Ishikawa (cell line): ENCODE measurements around the gene ZFP1.

Experiments used
- CEBPB ChIP-seq: IDR thresholded peaks from 2 replicates; pipeline ENCODE4 v1.6.1; 2012
- CREB1 ChIP-seq: IDR thresholded peaks from 2 replicates; pipeline ENCODE4 v1.6.1; 2012; ENCODE audit warnings: low read depth
- EGR1 ChIP-seq: IDR thresholded peaks from 2 replicates; pipeline ENCODE4 v1.6.1; 2012
- EP300 ChIP-seq: IDR thresholded peaks from 2 replicates; pipeline ENCODE4 v1.6.1; 2012; ENCODE audit warnings: borderline replicate concordance
- FOXM1 ChIP-seq: IDR thresholded peaks from 2 replicates; pipeline ENCODE4 v1.6.1; 2012; ENCODE audit warnings: low read depth, borderline replicate concordance
- MAX ChIP-seq: IDR thresholded peaks from 2 replicates; pipeline ENCODE4 v1.6.1; 2012
- NFIC ChIP-seq: IDR thresholded peaks from 2 replicates; pipeline ENCODE4 v1.6.1; 2012
- RAD21 ChIP-seq: IDR thresholded peaks from 2 replicates; pipeline ENCODE4 v1.6.1; 2012; ENCODE audit warnings: low read depth
- REST ChIP-seq: IDR thresholded peaks from 2 replicates; pipeline ENCODE4 v1.6.1; 2012; ENCODE audit warnings: low read depth, mild to moderate bottlenecking
- TAF1 ChIP-seq: IDR thresholded peaks from 2 replicates; pipeline ENCODE4 v1.6.1; 2012; ENCODE audit warnings: low read depth, mild to moderate bottlenecking
- TCF12 ChIP-seq: IDR thresholded peaks from 2 replicates; pipeline ENCODE4 v1.6.1; 2012; ENCODE audit warnings: low read depth
- TEAD4 ChIP-seq: IDR thresholded peaks from 2 replicates; pipeline ENCODE4 v1.6.1; 2012
- USF1 ChIP-seq: IDR thresholded peaks from 2 replicates; pipeline ENCODE4 v1.6.1; 2012
- YY1 ChIP-seq: IDR thresholded peaks from 2 replicates; pipeline ENCODE4 v1.6.1; 2012; ENCODE audit warnings: low read depth
- ZBTB7A ChIP-seq: IDR thresholded peaks from 2 replicates; pipeline ENCODE4 v1.6.1; 2012; ENCODE audit warnings: low read depth

The ZFP1 gene

GRCh38 chr16:75181630-75182029 is 33.3 kb downstream of the ZFP1 start:
- TF ChIP-seq EP300 (no peak), RAD21 (no peak), TEAD4 (no peak), TCF12 (no peak), NFIC (no peak), TAF1 (no peak), CEBPB (no peak)

GRCh38 chr16:75188832-75189477 is 40.6 kb downstream of the ZFP1 start:
- no peak for TF ChIP-seq YY1
- no peak for TF ChIP-seq CEBPB
- no peak for TF ChIP-seq TEAD4

- TF ChIP-seq EP300 (no peak), MAX (no peak), FOXM1 (no peak)
Observed at GRCh38 chr16:75189638-75190245, 41.4 kb downstream of the ZFP1 start.

- TF ChIP-seq TAF1 (no peak), ZBTB7A (no peak), FOXM1 (no peak), EP300 (no peak), CREB1 (no peak), RAD21 (no peak)
Observed at GRCh38 chr16:75192606-75193264, 44.4 kb downstream of the ZFP1 start.

- no peak for TF ChIP-seq USF1
- TF ChIP-seq REST = no peak
- TF ChIP-seq TAF1 = no peak
- TF ChIP-seq TCF12 = no peak
- no peak for TF ChIP-seq NFIC
- no peak for TF ChIP-seq EGR1
- TF ChIP-seq EP300 = no peak
- TF ChIP-seq ZBTB7A = no peak
- TF ChIP-seq TEAD4 = no peak
- TF ChIP-seq CEBPB = no peak
- no peak for TF ChIP-seq FOXM1
- no peak for TF ChIP-seq RAD21
- no peak for TF ChIP-seq CREB1
- TF ChIP-seq MAX = no peak
- TF ChIP-seq YY1 = no peak
Observed at GRCh38 chr16:75193265-75193650, 44.9 kb downstream of the ZFP1 start.

- no peak for TF ChIP-seq MAX
- no peak for TF ChIP-seq FOXM1
- TF ChIP-seq TCF12 = no peak
- no peak for TF ChIP-seq TEAD4
- no peak for TF ChIP-seq USF1
- no peak for TF ChIP-seq EP300
- TF ChIP-seq REST = no peak
- no peak for TF ChIP-seq CREB1
- no peak for TF ChIP-seq ZBTB7A
- TF ChIP-seq NFIC = no peak
- TF ChIP-seq EGR1 = no peak
- TF ChIP-seq TAF1 = no peak
- no peak for TF ChIP-seq CEBPB
- TF ChIP-seq RAD21 = no peak
- TF ChIP-seq YY1 = no peak
Observed at GRCh38 chr16:75193730-75194444, 45.6 kb downstream of the ZFP1 start.
